T47D (cell line): Measurements from ENCODE around the gene MADCAM1.

Experiments used
- DNase-seq, 2 experiments: peaks; one replicate each; pipeline versions ENCODE4 v3.0.0 to v3.0.0-alpha.2; 2011 to 2012; ENCODE audit warnings: low read depth in 1 of 2, low spot score in 1 of 2
- JUND ChIP-seq: IDR thresholded peaks from 2 replicates; pipeline ENCODE4 v1.6.1; 2012; ENCODE audit warnings: low read depth
- in situ Hi-C: cut with HindIII; loops from 2 replicates; pipeline ENCODE4 v1.10.0; 2016; ENCODE audit warnings: low sequenced_read_pairs, low pct_unique_long_range_greater_than_20kb

Gene MADCAM1

DNA sequence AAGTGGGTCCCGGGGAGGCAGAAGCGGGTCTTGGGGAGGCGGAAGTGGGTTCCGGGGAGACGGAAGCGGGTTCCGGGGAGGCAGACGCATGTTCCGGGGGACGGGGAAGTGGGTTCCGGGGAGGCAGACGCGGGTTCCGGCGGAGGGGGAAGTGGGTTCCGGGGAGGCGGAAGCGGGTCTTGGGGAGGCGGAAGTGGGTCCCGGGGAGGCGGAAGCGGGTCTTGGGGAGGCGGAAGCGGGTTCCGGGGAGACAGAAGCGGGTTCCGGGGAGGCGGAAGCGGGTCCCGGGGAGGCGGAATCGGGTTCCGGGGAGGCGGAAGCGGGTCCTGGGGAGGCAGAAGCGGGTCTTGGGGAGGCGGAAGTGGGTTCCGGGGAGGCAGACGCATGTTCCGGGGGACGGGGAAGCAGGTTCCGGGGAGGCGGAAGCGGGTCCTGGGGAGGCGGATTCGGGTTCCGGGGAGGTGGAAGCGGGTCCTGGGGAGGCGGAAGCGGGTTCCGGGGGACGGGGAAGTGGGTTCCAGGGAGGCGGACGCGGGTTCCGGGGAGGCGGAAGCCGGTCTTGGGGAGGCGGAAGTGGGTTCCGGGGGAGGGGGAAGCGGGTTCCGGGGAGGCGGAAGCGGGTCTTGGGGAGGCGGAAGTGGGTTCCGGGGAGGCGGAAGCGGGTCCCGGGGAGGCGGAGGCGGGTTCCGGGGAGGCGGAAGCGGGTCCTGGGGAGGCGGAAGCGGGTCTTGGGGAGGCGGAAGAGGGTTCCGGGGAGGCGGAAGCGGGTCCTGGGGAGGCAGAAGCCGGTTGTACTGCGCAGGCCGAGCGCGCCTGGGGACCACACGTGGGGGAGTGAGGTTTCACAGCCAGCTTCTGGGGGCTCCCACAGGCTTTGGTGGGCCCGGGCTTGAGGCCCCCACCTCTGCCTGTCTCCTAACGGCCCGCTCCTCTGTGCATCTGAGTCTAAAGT lies 37.9 kb upstream of the MADCAM1 start:
- no peak for DNase-seq
- no peak for TF ChIP-seq JUND
- in situ Hi-C loops = no loop called here

DNA sequence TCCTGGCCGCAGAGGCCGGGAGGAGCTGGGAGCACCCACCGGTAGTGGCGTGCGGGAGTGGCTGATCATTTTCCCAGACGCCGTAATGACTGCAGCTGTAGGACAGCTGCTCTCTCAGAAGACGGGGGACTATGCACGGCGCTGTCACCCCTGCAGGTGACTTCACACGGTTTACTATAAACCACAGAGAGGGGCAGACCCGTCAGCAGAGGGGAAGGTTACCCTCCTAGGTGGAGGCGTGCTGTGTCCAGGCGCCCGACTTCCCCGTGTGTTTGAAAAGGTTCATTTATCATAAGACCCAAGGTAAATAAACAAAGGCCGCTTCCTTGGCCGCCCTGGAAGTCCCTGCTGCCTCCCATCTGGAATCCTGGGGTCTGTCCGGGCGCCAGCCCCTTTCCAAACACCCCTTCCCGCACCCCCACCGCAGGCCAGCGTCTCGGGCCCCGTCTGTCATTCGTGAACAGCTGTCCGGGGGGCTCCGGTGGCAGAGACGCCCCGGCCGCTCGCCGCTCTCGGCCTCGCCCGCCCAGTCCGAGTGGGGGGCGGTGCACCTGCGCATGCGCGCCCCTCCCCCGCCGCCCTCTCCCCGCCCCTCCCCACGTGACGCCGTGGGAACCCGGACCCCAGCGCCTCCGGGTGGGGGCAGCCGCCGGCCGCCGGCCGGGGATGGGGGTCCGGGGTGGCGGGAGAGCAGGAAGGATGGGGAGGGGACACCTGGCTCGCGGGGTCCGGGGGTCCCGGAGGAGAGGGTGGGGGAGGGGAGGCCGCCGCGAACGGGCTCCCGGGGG lies 36.4 kb upstream of the MADCAM1 start:
- peak; percentile 60 to 92 for DNase-seq
- TF ChIP-seq JUND = no peak
- in situ Hi-C loops = no loop called here

DNA sequence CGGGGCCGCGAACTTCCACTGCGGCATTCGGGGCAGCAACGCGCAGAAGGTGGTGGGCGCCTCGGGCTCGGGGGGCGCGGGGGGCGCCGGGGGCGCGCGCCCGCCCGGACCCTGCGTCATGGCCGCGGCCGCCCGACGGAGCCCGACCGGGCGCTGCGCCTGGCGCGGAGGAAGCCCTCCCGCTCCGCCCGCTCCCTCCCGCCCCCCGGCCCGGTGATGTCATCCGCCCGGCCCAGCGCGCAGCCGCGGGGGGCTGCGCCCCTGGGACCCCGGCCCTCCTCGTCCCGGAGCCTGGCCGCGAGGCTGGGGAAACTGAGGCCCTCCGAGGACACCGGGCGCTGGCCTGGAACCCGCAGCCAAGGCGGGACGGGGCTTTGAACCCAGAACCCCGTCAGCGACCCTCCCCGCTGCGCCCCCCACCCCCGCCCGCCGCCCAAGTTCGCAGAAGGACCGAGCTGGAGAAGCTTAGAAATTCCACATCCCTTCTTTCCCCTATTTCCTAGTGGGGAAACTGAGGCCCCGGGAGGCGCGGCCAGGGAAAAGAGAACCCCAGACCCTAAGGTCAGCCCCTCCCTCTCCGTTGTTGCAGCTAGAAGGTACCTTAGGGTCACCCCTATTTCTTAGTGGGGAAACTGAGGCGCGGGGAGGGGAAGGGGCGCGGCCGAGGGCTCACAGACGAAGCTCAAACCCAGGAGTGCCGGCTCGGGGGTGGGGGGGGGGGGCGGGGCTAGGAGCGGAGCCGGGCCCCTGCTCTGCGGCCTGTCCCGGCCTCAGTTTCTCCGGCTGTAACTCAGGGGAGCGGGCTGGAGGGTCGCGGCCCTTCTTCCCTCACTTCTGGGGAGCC lies 35.2 kb upstream of the MADCAM1 start, which contains the start of gene SHC2:
SHC2 (minus strand) TSS at position 157 of the 844 bp plus-strand sequence; CDS start at position 120, 37 bp downstream.
- in situ Hi-C loops = no loop called here
- DNase-seq = no peak
- TF ChIP-seq JUND = no peak

DNA sequence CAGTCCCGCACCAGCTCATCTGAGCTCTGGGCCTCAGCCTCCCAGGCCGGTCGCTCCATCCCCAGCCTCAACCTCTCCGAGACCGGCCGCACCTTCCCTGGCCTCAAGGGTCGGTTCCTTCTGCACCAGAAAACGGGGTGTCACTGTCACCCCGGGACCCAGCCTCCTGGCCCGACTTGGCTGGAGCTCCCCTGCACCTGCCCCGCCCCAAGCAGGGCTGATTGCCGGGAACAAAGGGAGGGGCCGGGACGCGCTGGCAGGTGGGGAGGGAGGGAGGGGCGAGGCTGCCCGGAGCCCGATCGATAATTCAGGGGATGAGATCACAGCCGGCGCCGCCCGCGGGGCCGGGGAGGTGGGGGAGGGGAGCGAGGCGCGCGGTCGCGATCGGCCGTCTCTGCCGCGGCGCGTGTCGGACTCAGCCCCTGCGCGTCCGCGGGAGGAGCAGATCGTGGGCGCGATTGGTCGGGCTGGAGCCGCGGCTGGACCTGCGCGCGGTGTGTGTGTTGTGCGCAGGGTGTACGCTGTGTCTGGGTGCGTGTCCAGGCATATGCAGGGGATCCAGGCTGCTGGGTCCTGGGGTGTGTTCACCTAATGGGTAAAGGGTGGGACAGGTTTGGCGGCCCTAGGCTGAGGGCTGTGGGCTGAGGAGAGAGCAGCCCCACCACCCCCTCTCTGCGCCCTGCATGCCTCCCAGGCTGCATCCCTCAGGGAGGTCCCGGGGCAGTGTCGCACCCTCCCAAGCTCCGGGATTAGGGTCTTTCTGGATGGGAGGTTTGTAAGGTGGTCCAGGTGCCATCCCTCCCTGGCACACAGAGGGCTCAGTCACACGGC lies 34.4 kb upstream of the MADCAM1 start:
- in situ Hi-C loops = no loop called here
- DNase-seq = peak in 1 of 2 experiments; percentile 36
- TF ChIP-seq JUND = no peak

DNA sequence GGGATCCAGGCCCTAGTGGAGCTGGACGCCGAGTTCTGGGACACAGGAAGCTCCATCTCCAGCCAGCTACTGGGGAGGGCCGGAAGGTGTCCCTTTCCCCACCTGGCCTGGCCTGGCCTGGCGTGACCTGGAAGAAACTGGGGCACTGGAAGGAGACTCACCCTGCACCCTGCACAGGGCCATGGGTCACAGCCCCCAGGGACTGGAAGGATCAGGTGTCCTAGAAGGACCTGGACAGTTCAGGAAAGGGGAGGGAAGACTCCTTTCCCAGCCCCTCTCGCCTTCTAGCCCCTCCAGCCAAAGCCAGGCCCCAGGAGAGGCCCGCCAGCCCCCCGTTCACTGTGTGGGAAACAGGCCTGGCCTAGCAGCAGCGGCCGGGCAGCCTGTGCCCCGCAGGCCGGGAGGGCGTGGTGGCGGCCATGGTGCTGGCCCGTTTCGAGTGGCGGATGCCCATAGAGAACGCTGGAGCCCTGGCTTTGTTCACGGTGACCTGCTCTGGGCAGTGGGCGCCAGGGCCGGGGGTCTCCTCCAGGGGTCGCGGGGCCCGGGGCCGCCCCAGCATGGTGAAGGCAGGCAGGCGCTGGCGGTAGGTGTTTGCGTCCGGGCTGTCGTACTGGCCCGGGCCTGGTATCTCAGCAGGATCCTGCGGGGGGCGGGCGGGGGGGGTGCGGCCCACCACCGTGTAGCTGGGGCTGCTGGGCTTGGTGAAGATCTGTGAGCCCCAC lies 32.6 kb upstream of the MADCAM1 start:
- no peak for TF ChIP-seq JUND
- DNase-seq = no peak
- in situ Hi-C loops = no loop called here

DNA sequence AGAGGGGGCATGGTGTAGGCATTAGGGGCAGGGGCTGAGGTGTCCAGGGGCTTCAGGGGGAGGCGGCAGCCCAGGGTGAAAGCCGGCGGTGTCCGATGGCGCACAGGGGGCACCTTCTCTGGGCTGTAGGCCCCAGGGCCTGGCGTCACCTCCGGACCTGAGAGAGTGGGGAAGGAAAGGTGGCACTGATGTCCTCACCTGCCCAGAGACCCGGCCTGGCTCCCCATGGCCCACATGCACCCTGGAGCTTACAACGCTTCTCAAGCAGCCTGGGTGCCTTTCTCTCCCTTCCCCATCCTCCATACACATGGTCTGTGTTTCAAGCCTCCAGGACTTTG lies 32.1 kb upstream of the MADCAM1 start:
- DNase-seq = no peak
- in situ Hi-C loops = no loop called here
- no peak for TF ChIP-seq JUND

DNA sequence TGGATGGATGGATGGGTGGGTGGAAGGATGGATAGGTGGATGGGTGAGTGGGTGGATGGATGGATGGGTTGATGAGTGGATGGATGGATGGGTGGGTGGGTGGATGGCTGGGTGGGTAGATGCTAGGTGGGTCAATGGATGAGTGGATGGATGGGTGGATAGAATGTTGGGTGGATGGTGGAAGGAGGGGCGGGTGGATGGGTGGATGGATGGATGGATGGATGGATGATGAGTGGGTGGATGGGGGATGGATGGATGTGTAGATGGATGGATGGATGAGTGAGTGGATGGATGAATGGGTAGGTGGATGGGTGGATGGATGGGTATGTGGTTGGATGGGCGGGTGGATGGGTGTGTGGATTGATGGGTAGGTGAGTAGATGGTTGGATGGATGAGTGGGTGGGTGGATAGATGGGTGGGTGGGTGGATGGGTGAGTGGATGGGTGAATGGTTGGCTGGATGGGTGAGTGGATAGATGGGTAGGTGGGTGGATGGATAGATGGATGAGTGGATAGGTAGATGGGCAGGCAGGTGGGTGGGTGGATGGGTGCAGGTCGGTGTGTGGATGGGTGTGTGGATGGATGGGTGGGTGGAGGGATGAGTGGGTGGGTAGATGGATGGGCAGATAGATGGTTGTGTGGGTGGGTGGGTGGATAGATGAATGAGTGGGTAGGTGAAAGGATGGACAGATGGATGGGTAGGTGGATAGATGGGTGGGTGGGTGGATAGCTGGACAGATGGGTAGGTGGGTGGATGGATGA lies 31.1 kb upstream of the MADCAM1 start:
- no peak for DNase-seq
- TF ChIP-seq JUND = no peak
- in situ Hi-C loops = no loop called here

DNA sequence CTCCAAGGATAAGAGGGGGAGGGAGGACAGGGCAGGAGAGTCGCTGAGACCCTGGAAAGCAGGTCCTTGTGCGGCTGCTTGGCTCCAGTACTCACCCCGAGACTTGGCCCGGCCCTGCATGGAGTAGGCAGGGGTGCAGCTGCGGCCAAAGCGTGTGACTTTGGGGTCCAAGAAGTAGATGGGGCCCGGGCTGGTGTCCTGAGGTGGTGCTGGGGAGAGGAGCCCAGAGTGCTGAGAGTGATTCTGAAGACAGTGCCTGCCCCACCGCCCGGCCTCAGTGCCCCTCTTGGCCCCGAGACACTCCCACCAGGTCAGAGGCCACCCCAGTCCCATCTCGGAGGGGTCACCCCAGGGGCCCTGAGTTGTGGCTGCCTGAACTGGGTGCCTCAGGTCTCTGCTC lies 28.7 kb upstream of the MADCAM1 start:
- DNase-seq = no peak
- no peak for TF ChIP-seq JUND
- in situ Hi-C loops = no loop called here

DNA sequence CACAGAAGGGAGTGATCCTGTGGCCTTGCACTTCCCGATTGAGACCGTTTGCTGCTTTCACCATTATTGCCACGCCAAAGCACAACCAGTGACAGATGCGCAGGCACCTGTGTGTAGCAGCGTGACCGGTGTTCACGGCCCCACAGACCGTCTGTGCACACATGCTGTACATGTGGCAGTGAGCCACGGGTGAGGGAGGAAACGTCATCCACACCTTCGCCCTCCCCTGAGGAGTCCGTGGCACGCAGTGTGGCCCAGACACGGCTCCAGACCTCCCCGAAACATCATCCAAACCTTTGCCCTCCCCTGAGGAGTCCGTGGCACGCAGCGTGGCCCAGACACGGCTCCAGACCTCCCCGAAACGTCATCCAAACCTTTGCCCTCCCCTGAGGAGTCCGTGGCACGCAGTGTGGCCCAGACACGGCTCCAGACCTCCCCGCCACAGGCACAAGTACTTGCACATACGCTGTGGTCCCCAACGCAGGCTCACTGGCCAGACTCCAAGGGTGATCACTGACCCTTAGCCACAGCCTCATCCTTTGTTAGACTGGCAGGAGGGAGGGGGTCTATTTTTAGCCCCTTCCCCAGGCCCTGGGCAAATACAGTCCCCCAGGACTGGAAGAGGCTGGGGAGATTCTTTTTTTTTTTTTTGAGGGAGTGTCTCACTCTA lies 27.6 kb upstream of the MADCAM1 start:
- no peak for DNase-seq
- TF ChIP-seq JUND = no peak
- in situ Hi-C loops = no loop called here

DNA sequence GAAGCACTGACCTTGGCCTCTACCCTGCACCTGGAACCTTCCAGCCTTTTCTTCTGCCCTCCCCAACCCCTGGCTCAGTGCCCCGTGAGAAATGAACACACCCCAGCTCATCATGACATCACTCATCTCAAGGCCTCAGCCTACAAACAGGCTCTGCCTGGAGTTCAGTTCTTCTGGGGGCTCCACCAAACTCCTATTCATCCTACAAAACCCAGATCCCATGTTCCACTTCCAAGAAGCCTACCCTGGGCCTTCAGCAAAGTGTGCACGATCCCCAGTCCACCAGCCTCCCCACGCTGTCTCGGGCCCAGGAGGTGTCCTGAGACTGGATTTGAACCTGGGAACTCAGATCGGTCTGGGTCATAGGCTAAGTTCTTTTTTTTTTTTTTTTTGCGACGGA lies 26.5 kb upstream of the MADCAM1 start:
- no peak for DNase-seq
- in situ Hi-C loops = no loop called here
- TF ChIP-seq JUND = no peak
